CD4-positive, alpha-beta T cell (primary cell): ENCODE data around the gene WWOX. TPM values are rescaled to one million over a fixed set of nuclear protein-coding genes. Genes with fewer than 3 reads are reported as not detected.

Source experiments
- ATAC-seq: fragments of 200-7000 bp; cut with Tn5 transposase; one replicate; pipeline ENCODE4 v1.10.0; 2022; ENCODE audit warnings: mild to moderate bottlenecking; ENCODE audit not compliant: poor library complexity
- CTCF ChIA-PET: fragments of 350-600 bp; sonication (Branson Sonifier 250); formaldehyde crosslinking; loops from one replicate; lab custom pipeline; 2021; ENCODE audit warnings: antibody characterized with exemption, inconsistent platforms; lab: Charles Lee
- POLR2A ChIA-PET: fragments of 350-600 bp; sonication (Branson Sonifier 250); formaldehyde crosslinking; loops from one replicate; lab custom pipeline; 2021; ENCODE audit warnings: antibody characterized with exemption, inconsistent platforms; lab: Charles Lee
- DNase-seq, 14 experiments: peaks; one replicate each; pipeline ENCODE4 v3.0.0-alpha.2; 2013 to 2020; ENCODE audit warnings: mixed read lengths in 2 of 14
- H3K27ac ChIP-seq, 2 donors: one replicate each; pipeline versions ENCODE4 v1.5.1 to v1.7.0; 2013; ENCODE audit warnings: low read length in 2 of 2, low read depth in 1 of 2, mild to moderate bottlenecking in 1 of 2
- H3K27me3 ChIP-seq, 2 experiments: 1 replicate in 1 of 2; 2 replicates in 1 of 2; pipeline versions ENCODE4 v1.6.1 to v1.7.0; 2013; ENCODE audit warnings: low read length in 2 of 2, control low read depth in 1 of 2, mild to moderate bottlenecking in 1 of 2, moderate library complexity in 1 of 2; ENCODE audit not compliant: insufficient read depth in 2 of 2, control insufficient read depth in 1 of 2
- H3K36me3 ChIP-seq: one replicate; pipeline ENCODE4 v1.6.1; 2013; ENCODE audit warnings: low read length, control low read depth; ENCODE audit not compliant: insufficient read depth
- H3K4me1 ChIP-seq: one replicate; pipeline ENCODE4 v1.6.1; 2013; ENCODE audit warnings: low read length, control low read depth; ENCODE audit not compliant: insufficient read depth
- H3K4me3 ChIP-seq: one replicate; pipeline ENCODE4 v1.5.1; 2013; ENCODE audit warnings: mild to moderate bottlenecking, low read length, moderate library complexity
- H3K9me3 ChIP-seq, 2 experiments: 1 replicate in 1 of 2; 2 replicates in 1 of 2; pipeline versions ENCODE4 v1.6.1 to v1.7.0; 2013; ENCODE audit warnings: low read length in 2 of 2, mild to moderate bottlenecking in 2 of 2, control low read depth in 1 of 2, moderate library complexity in 1 of 2; ENCODE audit not compliant: control insufficient read depth in 1 of 2, insufficient read depth in 1 of 2
- H3K27ac Mint-ChIP-seq: one replicate; pipeline ENCODE4 v1.8.0; 2020; ENCODE audit warnings: mixed read lengths
- H3K27me3 Mint-ChIP-seq: one replicate; pipeline ENCODE4 v1.8.0; 2021; ENCODE audit warnings: mixed read lengths
- H3K36me3 Mint-ChIP-seq: one replicate; pipeline ENCODE4 v1.8.0; 2021; ENCODE audit warnings: low read depth, mixed read lengths
- H3K4me1 Mint-ChIP-seq: one replicate; pipeline ENCODE4 v1.8.0; 2021; ENCODE audit warnings: low read depth, mixed read lengths
- H3K4me3 Mint-ChIP-seq: one replicate; pipeline ENCODE4 v1.8.0; 2020; ENCODE audit warnings: mild to moderate bottlenecking, mixed read lengths
- H3K9me3 Mint-ChIP-seq: one replicate; pipeline ENCODE4 v1.8.0; 2020; ENCODE audit warnings: mixed read lengths
- CTCF ChIP-seq: fragments of 200-600 bp; IDR thresholded peaks from one replicate; pipeline ENCODE4 v1.8.0; 2022; ENCODE audit warnings: antibody characterized with exemption, mild to moderate bottlenecking
- intact Hi-C, 2 experiments: fragments of 100-400 bp; cut with DNase I in 1 of 2; cut with micrococcal nuclease in 1 of 2; formaldehyde crosslinking; loops; one replicate each; pipeline versions ENCODE4 v1.15.1 to v1.9.0; 2023 to 2025; cut with DNase I, micrococcal nuclease
- total RNA-seq, 174 experiments: library from RNA in 2 of 174; stranded (reverse) in 2 of 174; gene quantifications; one replicate each; pipeline ENCODE4 v1.2.3 and lab custom pipeline; 2021 to 2026

Gene WWOX
- total RNA-seq, 2 experiments from 2014 or later: 19.3 to 21.7 TPM

DNA sequence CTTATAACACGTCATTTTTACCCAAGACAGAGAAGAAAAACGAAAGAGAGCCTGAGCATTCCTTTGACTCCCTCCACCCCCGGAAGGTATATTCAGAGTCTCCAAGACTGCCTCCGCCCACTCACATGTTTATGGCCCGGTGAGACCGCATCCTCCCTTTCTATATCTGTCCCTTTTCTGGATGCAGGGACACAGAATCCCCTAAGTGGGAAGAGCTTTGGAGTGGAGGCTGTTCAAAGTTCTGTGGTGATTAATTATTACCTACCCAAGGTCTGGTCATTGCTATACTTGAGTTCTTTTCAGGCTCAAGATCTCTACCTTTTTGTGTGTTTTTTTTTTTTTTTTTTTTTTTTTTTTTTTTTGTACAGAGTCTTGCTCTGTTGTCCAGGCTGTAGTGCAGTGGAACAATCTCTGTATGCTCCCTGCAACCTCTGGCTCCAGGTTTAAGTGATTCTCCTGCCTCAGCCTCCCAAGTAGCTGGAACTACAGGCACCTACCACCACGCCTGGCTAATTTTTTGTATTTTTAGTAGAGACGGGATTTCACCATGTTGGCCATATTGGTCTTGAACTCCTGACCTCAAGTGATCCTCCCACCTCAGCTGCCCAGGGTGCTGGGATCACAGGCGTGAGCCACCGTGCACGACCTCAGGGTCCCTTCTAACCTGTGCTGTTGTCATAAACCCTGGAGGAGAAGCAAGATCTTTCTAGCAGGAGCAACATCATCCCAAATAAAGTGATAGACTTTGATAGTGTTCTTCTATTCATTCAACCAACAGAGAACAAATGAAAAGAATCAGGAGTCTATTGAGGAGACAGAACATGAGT lies 407.1 kb downstream of the WWOX start:
- no peak overlapping the region for H3K27ac Mint-ChIP-seq
- Histone ChIP-seq H3K36me3 (no peaks in the 10 kb centered on the region), H3K4me3 (no peak overlapping the region), H3K27me3 (no peaks in the 10 kb centered on the region), H3K27ac (no peak overlapping the region), H3K9me3 (no peaks in the 10 kb centered on the region), H3K4me1 (no peaks in the 10 kb centered on the region)
- no peaks in the 10 kb centered on the region for H3K27me3 Mint-ChIP-seq
- CTCF ChIA-PET: no interaction called here
- H3K4me3 Mint-ChIP-seq: no peak overlapping the region
- TF ChIP-seq CTCF: no peak
- H3K36me3 Mint-ChIP-seq: no peaks in the 10 kb centered on the region
- POLR2A ChIA-PET: no interaction called here
- no peak for ATAC-seq
- intact Hi-C loops: no loop called here
- H3K4me1 Mint-ChIP-seq: no peaks in the 10 kb centered on the region
- H3K9me3 Mint-ChIP-seq: no peaks in the 10 kb centered on the region
- DNase-seq: no peak

DNA sequence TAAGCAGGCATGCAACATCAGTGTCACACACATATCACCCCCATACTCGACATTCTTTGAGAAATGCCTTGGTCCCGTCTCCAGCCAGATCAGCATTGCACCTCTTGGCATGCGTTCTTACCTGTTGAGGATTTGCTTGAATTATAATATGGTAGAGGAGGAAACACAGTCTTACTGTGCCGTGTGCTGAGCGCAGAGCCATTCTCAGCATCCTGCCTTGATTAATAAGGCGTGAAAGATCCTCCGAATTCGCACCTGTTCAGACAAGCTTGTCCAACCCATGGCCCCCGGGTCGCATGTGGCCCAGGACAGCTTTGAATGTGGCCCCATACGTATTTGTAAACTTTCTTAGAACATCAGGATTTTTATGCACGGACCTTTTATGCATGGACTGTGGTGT lies 408.1 kb downstream of the WWOX start:
- Mint-ChIP-seq H3K36me3 (no peaks in the 10 kb centered on the region), H3K27me3 (no peaks in the 10 kb centered on the region), H3K9me3 (no peaks in the 10 kb centered on the region), H3K4me3 (no peak overlapping the region), H3K27ac (no peak overlapping the region), H3K4me1 (no peaks in the 10 kb centered on the region)
- H3K9me3 ChIP-seq: no peaks in the 10 kb centered on the region
- H3K27me3 ChIP-seq: no peaks in the 10 kb centered on the region
- ATAC-seq (no peak), DNase-seq (no peak)
- ChIA-PET CTCF (no interaction called here), POLR2A (no interaction called here)
- no peak overlapping the region for H3K4me3 ChIP-seq
- intact Hi-C loops: no loop called here
- no peaks in the 10 kb centered on the region for H3K36me3 ChIP-seq
- no peak for TF ChIP-seq CTCF
- no peak overlapping the region for H3K27ac ChIP-seq
- H3K4me1 ChIP-seq: no peaks in the 10 kb centered on the region

GRCh38 chr16:78509965-78510364 lies 410.5 kb downstream of the WWOX start:
- Histone ChIP-seq H3K36me3 (no peaks in the 10 kb centered on the region), H3K4me3 (no peak overlapping the region), H3K27ac (no peak overlapping the region), H3K9me3 (no peaks in the 10 kb centered on the region), H3K4me1 (no peaks in the 10 kb centered on the region), H3K27me3 (no peaks in the 10 kb centered on the region)
- no peak for TF ChIP-seq CTCF
- ChIA-PET POLR2A (no interaction called here), CTCF (interaction anchor here (1.0 kb wide), 1 partner anchor 9 kb away, joined by 3 read pairs; no protein-coding TSS in a partner anchor)
- H3K27ac Mint-ChIP-seq: no peak overlapping the region
- intact Hi-C loops: no loop called here
- DNase-seq (no peak), ATAC-seq (no peak)
- no peaks in the 10 kb centered on the region for H3K9me3 Mint-ChIP-seq
- no peak overlapping the region for H3K4me3 Mint-ChIP-seq
- no peaks in the 10 kb centered on the region for H3K27me3 Mint-ChIP-seq
- H3K4me1 Mint-ChIP-seq: no peaks in the 10 kb centered on the region
- no peaks in the 10 kb centered on the region for H3K36me3 Mint-ChIP-seq
